K562 (cell line): ENCODE results near the gene NOP10. TPM values are rescaled to one million over a fixed set of nuclear protein-coding genes. Genes with fewer than 3 reads are reported as not detected.

Experiments
- ATF7 ChIP-seq: fragments of 450-650 bp; IDR thresholded peaks from 2 replicates; pipeline ENCODE4 v1.7.1; 2014; ENCODE audit warnings: mild to moderate bottlenecking, moderate library complexity
- BCOR ChIP-seq: fragments of 450-650 bp; IDR thresholded peaks from 2 replicates; pipeline ENCODE4 v1.6.1; 2016
- CBFA2T2 ChIP-seq: fragments of 450-650 bp; conservative IDR thresholded peaks from 2 replicates; pipeline ENCODE4 v1.6.1; 2017; ENCODE audit warnings: mild to moderate bottlenecking
- E2F3 ChIP-seq: fragments of 250-450 bp; sonication (Bioruptor Pico); IDR thresholded peaks from 2 replicates; pipeline ENCODE4 v1.4.0; 2020; ENCODE audit warnings: mild to moderate bottlenecking
- FOXK1 ChIP-seq: sonication (generic); formaldehyde crosslinking; IDR thresholded peaks from 2 replicates; pipeline ENCODE4 v1.8.0; 2022; ENCODE audit warnings: missing genetic modification reagents, mild to moderate bottlenecking, borderline replicate concordance
- MTA3 ChIP-seq: fragments of 450-650 bp; formaldehyde crosslinking; IDR thresholded peaks from 2 replicates; pipeline ENCODE4 v1.6.1; 2017; ENCODE audit warnings: mild to moderate bottlenecking, borderline replicate concordance
- NFYB ChIP-seq: IDR thresholded peaks from 2 replicates; pipeline ENCODE4 v1.6.1; 2011; ENCODE audit warnings: mild to moderate bottlenecking, moderate library complexity; ENCODE audit not compliant: insufficient read length; ENCODE audit errors: extremely low read depth
- PHTF2 ChIP-seq: fragments of 250-450 bp; sonication (Bioruptor Pico); IDR thresholded peaks from 2 replicates; pipeline ENCODE4 v1.5.0; 2021; ENCODE audit warnings: mild to moderate bottlenecking
- POLR2B ChIP-seq: fragments of 450-650 bp; IDR thresholded peaks from 2 replicates; pipeline ENCODE4 v1.6.1; 2018; ENCODE audit warnings: low read depth; ENCODE audit not compliant: partially characterized antibody
- RNF2 ChIP-seq: sonication (generic); IDR thresholded peaks from 2 replicates; pipeline ENCODE4 v1.6.1; 2016
- ZEB2 ChIP-seq: fragments of 450-650 bp; IDR thresholded peaks from 2 replicates; pipeline ENCODE4 v1.6.1; 2016
- ZNF175 ChIP-seq: fragments of 200-800 bp; sonication (Bioruptor generic); IDR thresholded peaks from 2 replicates; pipeline ENCODE4 v1.6.1; 2016; ENCODE audit warnings: low read depth, mild to moderate bottlenecking, missing genetic modification characterization, missing compliant biosample characterization
- ZNF224 ChIP-seq: sonication (generic); formaldehyde crosslinking; IDR thresholded peaks from 2 replicates; pipeline ENCODE4 v1.8.0; 2022; ENCODE audit warnings: mild to moderate bottlenecking, missing genetic modification reagents
- ZNF274 ChIP-seq: IDR thresholded peaks from 2 replicates; pipeline ENCODE4 v1.6.1; 2011; ENCODE audit warnings: low read depth, mild to moderate bottlenecking, low read length, moderate library complexity, borderline replicate concordance
- ZNF398 ChIP-seq: fragments of 250-450 bp; sonication (Bioruptor Pico); IDR thresholded peaks from 2 replicates; pipeline ENCODE4 v1.8.0; 2021; ENCODE audit warnings: moderate library complexity, mild to moderate bottlenecking, inconsistent platforms
- ZNF408 ChIP-seq: fragments of 250-450 bp; sonication (Bioruptor Pico); IDR thresholded peaks from 2 replicates; pipeline ENCODE4 v1.4.0; 2020; ENCODE audit warnings: low read depth, mild to moderate bottlenecking, moderate library complexity
- ZNF592 ChIP-seq: fragments of 450-650 bp; IDR thresholded peaks from 2 replicates; pipeline ENCODE4 v1.6.1; 2017; ENCODE audit warnings: antibody characterized with exemption, mild to moderate bottlenecking
- polyA plus RNA-seq, 8 experiments: library from polyadenylated mRNA; depleted of rRNA in 4 of 8; stranded (reverse) in 5 of 8; unstranded in 3 of 8; fragments of >200 nt; fragmentation: Nextera tagmentation in 2 of 8; fragmentation: Illumina TruSeq in 1 of 8; extraction: Ambion mirVana in 2 of 8; extraction: Trizol in 1 of 8; gene quantifications; 2 replicates each; pipeline versions ENCODE4 v1.2.1 to v1.2.3, GENCODE V29; 2011 to 2014; ENCODE audit warnings: inconsistent platforms in 1 of 8, missing spikeins in 1 of 8
- total RNA-seq, 7 experiments: library from RNA; depleted of rRNA in 6 of 7; stranded (reverse); fragments of >200 nt in 6 of 7; fragmentation: Illumina TruSeq in 2 of 7; extraction: Trizol in 2 of 7; gene quantifications; 2 replicates each; pipeline versions ENCODE4 v1.2.1 to v1.2.3, GENCODE V29; 2011 to 2021; ENCODE audit warnings: low replicate concordance in 1 of 7
- TF ChIP-seq, protein P1 (sequence below): fragments of 250-450 bp; sonication (Bioruptor Pico); IDR thresholded peaks from 2 replicates; pipeline ENCODE4 v1.4.0; 2020
- TF ChIP-seq, protein P2 (sequence below), 3 experiments: IDR thresholded peaks in 2 of 3; conservative IDR thresholded peaks in 1 of 3; 2 replicates each; pipeline ENCODE4 v1.5.1; 2011 to 2012; ENCODE audit warnings: low read length in 3 of 3, mild to moderate bottlenecking in 3 of 3, control low read depth in 2 of 3, improper control_type of control experiment in 1 of 3, inconsistent platforms in 1 of 3, low read depth in 1 of 3, mixed read lengths in 1 of 3, moderate library complexity in 1 of 3; ENCODE audit not compliant: insufficient read depth in 2 of 3

NOP10 gene
- total and polyA plus RNA-seq, 9 of the 15 experiments (the other 6 are each of a cell fraction or from before 2014, with no cell fraction given) = 250 to 1,663 (median 449) TPM

DNA sequence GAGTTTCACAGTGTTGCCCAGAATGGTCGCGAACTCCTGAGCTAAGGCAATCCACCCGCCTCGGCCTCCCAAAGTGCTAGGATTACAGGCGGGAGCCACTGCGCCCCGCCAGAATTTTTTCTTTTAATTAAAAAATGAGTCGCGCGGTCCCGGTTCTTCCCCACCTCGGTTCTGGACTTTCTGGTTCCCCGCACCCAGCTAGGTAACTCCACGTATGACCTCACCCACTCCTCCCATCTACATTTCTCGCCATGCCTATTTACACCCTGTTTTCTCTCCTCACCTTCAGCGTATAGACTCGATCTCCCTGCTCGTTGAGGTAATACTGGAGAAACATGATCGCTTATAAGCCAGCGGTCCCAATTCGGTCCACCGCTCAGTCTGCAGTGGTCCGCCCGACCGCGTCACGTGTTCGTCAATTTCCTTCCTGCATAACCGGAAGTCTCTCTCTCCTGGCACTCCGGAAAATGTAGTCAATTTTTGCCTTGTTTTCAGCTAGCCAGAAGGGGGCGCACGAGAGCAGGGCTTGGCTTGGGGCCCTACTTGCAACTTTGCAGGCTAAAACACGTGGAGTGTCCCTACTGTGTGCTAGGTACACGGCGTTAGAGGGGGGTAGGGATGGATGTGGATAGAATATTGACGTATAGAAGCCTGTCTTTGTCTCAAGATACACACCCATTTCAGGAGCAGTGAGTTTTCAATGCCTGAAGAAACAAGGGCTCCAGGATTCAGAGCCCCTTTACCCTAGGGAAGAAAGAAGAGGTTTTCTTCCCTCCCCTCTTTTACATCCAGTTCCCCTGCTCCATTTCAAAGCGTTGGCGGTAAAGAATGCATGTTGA, at the start of gene NOP10, which contains the start of gene NUTM1 (continued):
- TF ChIP-seq ZNF592 (peak; percentile 79), ZNF398 (CRISPR knock-in tag) (no peak), BCOR (peak; percentile 49; the same call in 1 of the 2 replicates), ZNF224 (CRISPR knock-in tag) (no peak), ZEB2 (peak; percentile 65), ZNF175 (CRISPR knock-in tag) (no peak), ZNF408 (CRISPR knock-in tag) (no peak), ZNF274 (no peak), POLR2B (peak; percentile 94), FOXK1 (CRISPR knock-in tag) (peak; percentile 67; the same call in 1 of the 2 replicates), RNF2 (peak; percentile 66), ATF7 (peak; percentile 93), PHTF2 (CRISPR knock-in tag) (no peak), E2F3 (CRISPR knock-in tag) (no peak), MTA3 (peak; percentile 83), CBFA2T2 (peak; percentile 68), NFYB (no peak)
- TF ChIP-seq, protein P1, sequence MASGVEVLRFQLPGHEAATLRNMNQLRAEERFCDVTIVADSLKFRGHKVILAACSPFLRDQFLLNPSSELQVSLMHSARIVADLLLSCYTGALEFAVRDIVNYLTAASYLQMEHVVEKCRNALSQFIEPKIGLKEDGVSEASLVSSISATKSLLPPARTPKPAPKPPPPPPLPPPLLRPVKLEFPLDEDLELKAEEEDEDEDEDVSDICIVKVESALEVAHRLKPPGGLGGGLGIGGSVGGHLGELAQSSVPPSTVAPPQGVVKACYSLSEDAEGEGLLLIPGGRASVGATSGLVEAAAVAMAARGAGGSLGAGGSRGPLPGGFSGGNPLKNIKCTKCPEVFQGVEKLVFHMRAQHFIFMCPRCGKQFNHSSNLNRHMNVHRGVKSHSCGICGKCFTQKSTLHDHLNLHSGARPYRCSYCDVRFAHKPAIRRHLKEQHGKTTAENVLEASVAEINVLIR (CRISPR knock-in tag) = 0 out of 2 replicates have a peak, but pooled peaks have one; percentile 45
- TF ChIP-seq, protein P2, sequence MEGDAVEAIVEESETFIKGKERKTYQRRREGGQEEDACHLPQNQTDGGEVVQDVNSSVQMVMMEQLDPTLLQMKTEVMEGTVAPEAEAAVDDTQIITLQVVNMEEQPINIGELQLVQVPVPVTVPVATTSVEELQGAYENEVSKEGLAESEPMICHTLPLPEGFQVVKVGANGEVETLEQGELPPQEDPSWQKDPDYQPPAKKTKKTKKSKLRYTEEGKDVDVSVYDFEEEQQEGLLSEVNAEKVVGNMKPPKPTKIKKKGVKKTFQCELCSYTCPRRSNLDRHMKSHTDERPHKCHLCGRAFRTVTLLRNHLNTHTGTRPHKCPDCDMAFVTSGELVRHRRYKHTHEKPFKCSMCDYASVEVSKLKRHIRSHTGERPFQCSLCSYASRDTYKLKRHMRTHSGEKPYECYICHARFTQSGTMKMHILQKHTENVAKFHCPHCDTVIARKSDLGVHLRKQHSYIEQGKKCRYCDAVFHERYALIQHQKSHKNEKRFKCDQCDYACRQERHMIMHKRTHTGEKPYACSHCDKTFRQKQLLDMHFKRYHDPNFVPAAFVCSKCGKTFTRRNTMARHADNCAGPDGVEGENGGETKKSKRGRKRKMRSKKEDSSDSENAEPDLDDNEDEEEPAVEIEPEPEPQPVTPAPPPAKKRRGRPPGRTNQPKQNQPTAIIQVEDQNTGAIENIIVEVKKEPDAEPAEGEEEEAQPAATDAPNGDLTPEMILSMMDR (IDR thresholded peaks at IDR 0.05 in 2 of 3, conservative IDR thresholded peaks at IDR 0.05 in 1 of 3; ENCODE audit: insufficient read depth in 2 of 3, low read depth in 1 of 3, low read length in 3 of 3) = peak; percentile 90 to 99 (median 97)
